GM19193 (cell line): ENCODE data around the gene GLYR1.

Experiments
- POLR2A ChIP-seq: IDR thresholded peaks from 4 replicates; pipeline ENCODE4 v1.6.1; 2011; ENCODE audit not compliant: insufficient read depth, insufficient read length; ENCODE audit errors: extremely low read depth

The GLYR1 gene

GRCh38 chr16:4777339-4778049 lies 69.6 kb downstream of the GLYR1 start:
- no peak for TF ChIP-seq POLR2A

- TF ChIP-seq POLR2A: no peak
Observed at GRCh38 chr16:4776141-4776705, 70.9 kb downstream of the GLYR1 start.

- no peak for TF ChIP-seq POLR2A
Observed at GRCh38 chr16:4775005-4775404, 72.1 kb downstream of the GLYR1 start.

- no peak for TF ChIP-seq POLR2A
Observed at GRCh38 chr16:4772351-4772750, 74.7 kb downstream of the GLYR1 start.

- TF ChIP-seq POLR2A: no peak
Observed at GRCh38 chr16:4771646-4772045, 75.4 kb downstream of the GLYR1 start.

GRCh38 chr16:4769306-4769638 lies 77.8 kb downstream of the GLYR1 start:
- no peak for TF ChIP-seq POLR2A

- TF ChIP-seq POLR2A: peak; percentile 80
Observed at GRCh38 chr16:4768549-4769305, 78.4 kb downstream of the GLYR1 start.

GRCh38 chr16:4767872-4768548 lies 79.1 kb downstream of the GLYR1 start:
- TF ChIP-seq POLR2A: no peak

GRCh38 chr16:4766875-4767628 lies 80.0 kb downstream of the GLYR1 start, which contains the start of gene ZNF500:
Gene ZNF500, minus strand, starts transcription at chr16:4767162. Its CDS starts 1,184 bp downstream, at chr16:4765978.
- peak; percentile 68 for TF ChIP-seq POLR2A

GRCh38 chr16:4765511-4766474 lies 81.3 kb downstream of the GLYR1 start:
- TF ChIP-seq POLR2A: no peak

- TF ChIP-seq POLR2A: no peak
Observed at GRCh38 chr16:4763791-4764190, 83.3 kb downstream of the GLYR1 start.

- TF ChIP-seq POLR2A: no peak
Observed at GRCh38 chr16:4762205-4762604, 84.9 kb downstream of the GLYR1 start.

- TF ChIP-seq POLR2A: no peak
Observed at GRCh38 chr16:4760221-4760910, 86.7 kb downstream of the GLYR1 start.
